Activated CD8-positive, alpha-beta T cell treated with anti-CD3 and anti-CD28 coated beads for 36 hours (primary cell): ENCODE measurements around the gene RPL35. TPM values are rescaled to one million over a fixed set of nuclear protein-coding genes. Genes with fewer than 3 reads are reported as not detected.

Experiments used
- ATAC-seq: fragments of 200-7000 bp; cut with Tn5 transposase; one replicate; pipeline ENCODE4 v1.10.0; 2021; ENCODE audit warnings: mild to moderate bottlenecking, moderate library complexity
- CTCF ChIA-PET: fragments of 350-600 bp; sonication (Branson Sonifier 250); formaldehyde crosslinking; loops from one replicate; lab custom pipeline; 2021; ENCODE audit warnings: antibody characterized with exemption; lab: Charles Lee
- POLR2A ChIA-PET: fragments of 350-600 bp; sonication (Branson Sonifier 250); formaldehyde crosslinking; loops from one replicate; lab custom pipeline; 2021; ENCODE audit warnings: antibody characterized with exemption; lab: Charles Lee
- DNase-seq: peaks from one replicate; pipeline ENCODE4 v3.0.0-alpha.2; 2020
- H3K27ac Mint-ChIP-seq: one replicate; pipeline ENCODE4 v1.8.0; 2021; ENCODE audit warnings: mild to moderate bottlenecking, mixed read lengths
- H3K27me3 Mint-ChIP-seq: one replicate; pipeline ENCODE4 v1.8.0; 2021; ENCODE audit warnings: mixed read lengths
- H3K36me3 Mint-ChIP-seq: one replicate; pipeline ENCODE4 v1.8.0; 2021; ENCODE audit warnings: low read depth, mixed read lengths
- H3K4me1 Mint-ChIP-seq: one replicate; pipeline ENCODE4 v1.8.0; 2021; ENCODE audit warnings: low read depth, mixed read lengths
- H3K4me3 Mint-ChIP-seq: one replicate; pipeline ENCODE4 v1.8.0; 2021; ENCODE audit warnings: mild to moderate bottlenecking, moderate library complexity, mixed read lengths
- H3K9me3 Mint-ChIP-seq: one replicate; pipeline ENCODE4 v1.8.0; 2021; ENCODE audit warnings: mixed read lengths
- CTCF ChIP-seq: fragments of 200-600 bp; IDR thresholded peaks from one replicate; pipeline ENCODE4 v1.8.0; 2022; ENCODE audit warnings: antibody characterized with exemption, mild to moderate bottlenecking
- intact Hi-C: fragments of 100-400 bp; cut with micrococcal nuclease; formaldehyde crosslinking; loops from one replicate; pipeline ENCODE4 v1.10.0; 2022
- total RNA-seq, 2 experiments: library from RNA; stranded (reverse); gene quantifications; one replicate each; pipeline ENCODE4 v1.2.3, GENCODE V29; 2021

RPL35 gene
- total RNA-seq, 2 experiments from 2014 or later: 2,301 to 2,341 TPM

GRCh38 chr9:124859803-124860581 is 1.8 kb downstream of the RPL35 start:
- no peaks in the 10 kb centered on the region for H3K9me3 Mint-ChIP-seq

GRCh38 chr9:124858330-124859046 is 3.3 kb downstream of the RPL35 start:
- intact Hi-C loops: no loop called here
- H3K27me3 Mint-ChIP-seq: no peaks in the 10 kb centered on the region
- ATAC-seq (no peak), DNase-seq (no peak)
- H3K27ac Mint-ChIP-seq: no peak overlapping the region
- H3K4me1 Mint-ChIP-seq: peaks cover 38% of the 10 kb centered on the region
- no peak for TF ChIP-seq CTCF
- H3K36me3 Mint-ChIP-seq: peaks cover 47% of the 10 kb centered on the region
- peak overlapping the region; percentile 86 for H3K4me3 Mint-ChIP-seq
- ChIA-PET CTCF (interaction anchor here (0.6 to 10.3 kb wide), 4 partner anchors 12 to 84 kb away, joined by 3 to 431 read pairs (median 11); partner anchors contain the start of genes NR6A1 and OLFML2A), POLR2A (interaction anchor here (0.6 to 12.4 kb wide), 5 partner anchors 14 to 335 kb away, joined by 3 to 280 read pairs (median 5); partner anchors contain the start of gene NR6A1)
- no peaks in the 10 kb centered on the region for H3K9me3 Mint-ChIP-seq

More at GRCh38 chr9:124859803-124860581, 1.8 kb downstream of the RPL35 start:
- intact Hi-C loops: no loop called here
- Mint-ChIP-seq H3K4me1 (peaks cover 42% of the 10 kb centered on the region), H3K4me3 (peak overlapping the region; percentile 86), H3K36me3 (peaks cover 49% of the 10 kb centered on the region), H3K27ac (peak overlapping the region; percentile 95), H3K27me3 (no peaks in the 10 kb centered on the region)
- DNase-seq (no peak), ATAC-seq (no peak)
- no peak for TF ChIP-seq CTCF
- CTCF ChIA-PET: interaction anchor here (1.1 to 10.3 kb wide), 5 partner anchors 19 to 283 kb away, joined by 3 to 431 read pairs (median 5); partner anchors contain the start of genes NR6A1, OLFML2A and SCAI
- POLR2A ChIA-PET: interaction anchor here (0.6 to 12.4 kb wide), 5 partner anchors 8 to 381 kb away, joined by 3 to 280 read pairs (median 5); partner anchors contain the start of genes HSPA5 and NR6A1

GRCh38 chr9:124857533-124858162 is 4.1 kb downstream of the RPL35 start:
- Mint-ChIP-seq H3K27me3 (peaks cover 1% of the 10 kb centered on the region), H3K27ac (peak overlapping the region; percentile 55), H3K4me3 (peak overlapping the region; percentile 10), H3K36me3 (peaks cover 47% of the 10 kb centered on the region), H3K4me1 (peaks cover 38% of the 10 kb centered on the region), H3K9me3 (no peaks in the 10 kb centered on the region)
- ChIA-PET POLR2A (interaction anchor here (1.1 to 12.4 kb wide), 4 partner anchors 15 to 336 kb away, joined by 3 to 280 read pairs (median 62); partner anchors contain the start of gene NR6A1), CTCF (interaction anchor here (1.1 to 10.3 kb wide), 4 partner anchors 11 to 83 kb away, joined by 3 to 431 read pairs (median 10); partner anchors contain the start of genes NR6A1 and OLFML2A)
- intact Hi-C loops: no loop called here
- ATAC-seq: no peak
- no peak for DNase-seq
- TF ChIP-seq CTCF: no peak

- TF ChIP-seq CTCF: no peak
- H3K4me3 Mint-ChIP-seq: no peak overlapping the region
- peaks cover 41% of the 10 kb centered on the region for H3K36me3 Mint-ChIP-seq
- H3K4me1 Mint-ChIP-seq: peaks cover 42% of the 10 kb centered on the region
- ChIA-PET POLR2A (interaction anchor here (0.9 to 12.4 kb wide), 10 partner anchors 8 to 385 kb away, joined by 3 to 280 read pairs (median 3); partner anchors contain the start of gene NR6A1), CTCF (interaction anchor here (0.7 to 10.3 kb wide), 5 partner anchors 10 to 89 kb away, joined by 3 to 431 read pairs (median 3); partner anchors contain the start of genes NR6A1 and OLFML2A)
- DNase-seq: peak; percentile 41
- H3K27ac Mint-ChIP-seq: no peak overlapping the region
- peaks cover 5% of the 10 kb centered on the region for H3K27me3 Mint-ChIP-seq
- no peak for ATAC-seq
- intact Hi-C loops: no loop called here
- no peaks in the 10 kb centered on the region for H3K9me3 Mint-ChIP-seq
Measured at GRCh38 chr9:124855944-124856765, 5.6 kb downstream of the RPL35 start.
